ENCODE data around the gene PLIN1. TPM values are rescaled to one million over a fixed set of nuclear protein-coding genes. Genes with fewer than 3 reads are reported as not detected.

The PLIN1 gene
- total and polyA plus RNA-seq, 2 experiments from 2014 or later = 0.21 to 0.90 TPM

GRCh38 chr15:89725064-89725463 is 45.9 kb upstream of the PLIN1 start (continued):
- TF ChIP-seq ZNF462 (CRISPR knock-in tag; IDR thresholded peaks at IDR 0.05) (no peak), NANOG (IDR thresholded peaks at IDR 0.05; ENCODE audit: borderline replicate concordance) (no peak), POLR2AphosphoS5 (IDR thresholded peaks at IDR 0.05; ENCODE audit: low read depth) (no peak), CREB1 (CRISPR knock-in tag; IDR thresholded peaks at IDR 0.05; ENCODE audit: low read depth) (no peak), EZH2 (IDR thresholded peaks at IDR 0.05; ENCODE audit: low read depth, unreplicated experiment) (no peak), ZNF114 (CRISPR knock-in tag; IDR thresholded peaks at IDR 0.05) (no peak), ZNF331 (CRISPR knock-in tag; IDR thresholded peaks at IDR 0.05; ENCODE audit: low read depth) (no peak), REST (IDR thresholded peaks at IDR 0.05; ENCODE audit: unreplicated experiment) (no peak), JUNB (IDR thresholded peaks at IDR 0.05; ENCODE audit: unreplicated experiment) (no peak)

Data from GM23338 (cell line).